DND-41 (cell line): Measurements from ENCODE around the gene MYOD1.

Experiments used
- ATAC-seq: fragments of 200-7000 bp; cut with Tn5 transposase; 3 replicates; pipeline ENCODE4 v1.9.1; 2021; ENCODE audit warnings: low read depth; ENCODE audit not compliant: insufficient read depth
- DNase-seq: peaks from one replicate; pipeline ENCODE4 v3.0.0-alpha.2; 2020
- H2AFZ ChIP-seq: 2 replicates; pipeline ENCODE4 v1.6.0; 2012; ENCODE audit warnings: low read depth, low read length
- H3K27ac ChIP-seq: 2 replicates; pipeline ENCODE4 v1.5.1; 2012; ENCODE audit warnings: low read length, inconsistent platforms
- H3K27me3 ChIP-seq: fragments of 200-600 bp; sonication (generic); 2 replicates; pipeline ENCODE4 v1.6.0; 2012; ENCODE audit warnings: low read length, mild to moderate bottlenecking, inconsistent platforms; ENCODE audit not compliant: insufficient read depth, poor library complexity
- H3K36me3 ChIP-seq: 2 replicates; pipeline ENCODE4 v1.5.1; 2012; ENCODE audit warnings: low read length, inconsistent platforms; ENCODE audit not compliant: insufficient read depth
- H3K4me1 ChIP-seq: 2 replicates; pipeline ENCODE4 v1.5.1; 2012; ENCODE audit warnings: mild to moderate bottlenecking, low read length; ENCODE audit not compliant: insufficient read depth
- H3K4me2 ChIP-seq: 2 replicates; pipeline ENCODE4 v1.6.0; 2012; ENCODE audit warnings: mild to moderate bottlenecking, moderate library complexity, low read length, inconsistent platforms; ENCODE audit not compliant: insufficient read depth
- H3K4me3 ChIP-seq, 2 experiments: fragments of 200-600 bp in 1 of 2; shearing (Covaris generic) in 1 of 2; 2 replicates each; pipeline ENCODE4 v1.5.1; 2012 to 2016; ENCODE audit warnings: inconsistent platforms in 2 of 2, low read length in 2 of 2, mild to moderate bottlenecking in 2 of 2, low read depth in 1 of 2, moderate library complexity in 1 of 2
- H3K79me2 ChIP-seq: 2 replicates; pipeline ENCODE4 v1.6.0; 2012; ENCODE audit warnings: low read length, inconsistent platforms; ENCODE audit not compliant: insufficient read depth
- H3K9ac ChIP-seq: 2 replicates; pipeline ENCODE4 v1.6.0; 2012; ENCODE audit warnings: low read depth, mild to moderate bottlenecking, inconsistent platforms, low read length, moderate library complexity
- H3K9me3 ChIP-seq: 2 replicates; pipeline ENCODE4 v1.5.1; 2012; ENCODE audit warnings: low read length, moderate library complexity, mild to moderate bottlenecking, inconsistent platforms; ENCODE audit not compliant: insufficient read depth, severe bottlenecking
- H4K20me1 ChIP-seq: 2 replicates; pipeline ENCODE4 v1.6.0; 2012; ENCODE audit warnings: low read length; ENCODE audit not compliant: insufficient read depth
- CTCF ChIP-seq: IDR thresholded peaks from 2 replicates; pipeline ENCODE4 v1.5.1; 2012; ENCODE audit warnings: borderline replicate concordance, low read length, moderate library complexity, mild to moderate bottlenecking; ENCODE audit not compliant: poor library complexity, severe bottlenecking; ENCODE audit errors: extremely low read depth
- EZH2 ChIP-seq: IDR thresholded peaks from 3 replicates; pipeline ENCODE4 v1.6.1; 2012; ENCODE audit warnings: borderline replicate concordance, low read depth, mild to moderate bottlenecking, moderate library complexity, low read length, inconsistent platforms; ENCODE audit not compliant: severe bottlenecking

MYOD1 gene

GRCh38 chr11:17694494-17695110 is 24.8 kb upstream of the MYOD1 start:
- Histone ChIP-seq H3K27me3 (peaks cover 26% of the 10 kb centered on the region), H3K27ac (no peak overlapping the region), H3K4me1 (no peaks in the 10 kb centered on the region), H3K4me2 (no peak overlapping the region), H3K36me3 (no peaks in the 10 kb centered on the region), H3K9me3 (no peaks in the 10 kb centered on the region), H3K9ac (no peak overlapping the region), H3K79me2 (no peaks in the 10 kb centered on the region), H2AFZ (no peak overlapping the region), H3K4me3 (no peak overlapping the region), H4K20me1 (peaks cover 3% of the 10 kb centered on the region; the same call in 1 of the 2 replicates)
- ATAC-seq (no peak), DNase-seq (no peak)
- no peak for TF ChIP-seq EZH2
- TF ChIP-seq CTCF = no peak

DNA sequence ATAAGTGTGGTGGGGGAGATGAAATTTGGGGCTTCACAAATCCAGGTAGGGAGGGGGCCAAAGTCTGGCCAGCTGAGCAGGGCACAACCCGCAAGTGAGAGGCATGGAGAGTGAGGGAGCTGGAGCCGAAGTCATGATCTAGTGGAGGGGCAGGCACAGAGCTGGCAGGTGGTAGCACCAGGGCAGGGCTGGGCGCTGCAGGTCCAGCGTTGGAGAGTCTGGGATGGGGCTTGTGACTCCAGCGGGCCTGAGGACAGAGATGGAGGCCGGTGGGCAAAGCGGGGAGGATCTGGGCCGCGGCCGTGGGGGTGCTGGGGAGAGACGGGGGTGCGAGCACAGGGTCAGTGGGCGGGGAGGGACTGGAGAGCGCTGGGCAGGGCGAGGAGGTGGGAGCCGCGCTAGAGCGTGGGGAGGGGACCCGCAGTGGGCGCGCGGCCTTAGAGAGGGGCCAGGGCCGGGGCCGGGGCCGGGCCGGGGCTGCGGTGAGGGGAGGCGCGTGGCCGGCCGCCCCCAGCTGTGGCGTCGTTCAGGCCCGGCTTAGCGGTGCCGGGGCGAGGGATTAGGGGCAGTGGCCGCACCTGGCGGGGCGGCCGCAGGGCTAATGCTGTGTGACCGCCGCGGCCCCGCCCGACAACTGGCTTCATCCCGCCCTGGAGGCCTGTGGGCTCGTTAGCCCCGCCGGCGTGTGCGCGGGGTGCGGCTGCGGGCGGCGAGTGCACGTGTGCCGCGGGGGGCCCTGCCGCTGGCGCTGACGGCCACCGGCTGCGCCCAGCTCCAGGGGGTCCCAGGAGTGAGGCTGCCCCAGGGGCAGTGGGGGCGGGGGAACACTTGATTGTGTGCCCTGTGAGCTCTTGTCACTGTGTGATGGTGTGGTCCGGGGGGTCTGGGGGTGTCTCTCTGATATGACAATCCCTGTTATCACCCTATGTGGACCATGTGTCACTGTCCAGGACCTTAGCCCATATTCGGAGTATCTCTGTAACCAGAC is 23.6 kb upstream of the MYOD1 start:
- H4K20me1 ChIP-seq = peaks cover 3% of the 10 kb centered on the region; the same call in 1 of the 2 replicates
- no peaks in the 10 kb centered on the region for H3K36me3 ChIP-seq
- H3K4me1 ChIP-seq = no peaks in the 10 kb centered on the region
- TF ChIP-seq CTCF (no peak), EZH2 (no peak)
- DNase-seq (no peak), ATAC-seq (no peak)
- H2AFZ ChIP-seq = no peak overlapping the region
- H3K4me2 ChIP-seq = no peak overlapping the region
- H3K9me3 ChIP-seq = no peaks in the 10 kb centered on the region
- H3K27ac ChIP-seq = no peak overlapping the region
- H3K27me3 ChIP-seq = peaks cover 17% of the 10 kb centered on the region
- no peak overlapping the region for H3K9ac ChIP-seq
- no peaks in the 10 kb centered on the region for H3K79me2 ChIP-seq
- no peak overlapping the region for H3K4me3 ChIP-seq

- no peaks in the 10 kb centered on the region for H3K9me3 ChIP-seq
- ATAC-seq (no peak), DNase-seq (no peak)
- H3K4me1 ChIP-seq = no peaks in the 10 kb centered on the region
- peaks cover 14% of the 10 kb centered on the region for H3K27me3 ChIP-seq
- H3K4me3 ChIP-seq = no peak overlapping the region
- peaks cover 3% of the 10 kb centered on the region; the same call in 1 of the 2 replicates for H4K20me1 ChIP-seq
- no peaks in the 10 kb centered on the region for H3K36me3 ChIP-seq
- no peak overlapping the region for H2AFZ ChIP-seq
- H3K4me2 ChIP-seq = no peak overlapping the region
- TF ChIP-seq CTCF (no peak), EZH2 (no peak)
- H3K9ac ChIP-seq = no peak overlapping the region
- H3K79me2 ChIP-seq = no peaks in the 10 kb centered on the region
- H3K27ac ChIP-seq = no peak overlapping the region
Measured at GRCh38 chr11:17696741-17697140, 22.6 kb upstream of the MYOD1 start.
